Transverse colon (tissue), 4 donors: ENCODE results near the gene JPH3. TPM values are rescaled to one million over a fixed set of nuclear protein-coding genes. Genes with fewer than 3 reads are reported as not detected.

Experiments used
- DNase-seq: peaks from one replicate; pipeline ENCODE4 v3.0.0-alpha.2; 2019
- H3K27ac ChIP-seq, 4 donors: fragments of 200-600 bp; sonication (generic); 2 replicates each; pipeline ENCODE4 v1.5.1; 2016 to 2018; ENCODE audit warnings: inconsistent platforms in 4 of 4
- H3K27me3 ChIP-seq: fragments of 200-600 bp; sonication (generic); 2 replicates; pipeline ENCODE4 v1.5.1; 2017; ENCODE audit warnings: inconsistent platforms
- H3K36me3 ChIP-seq, 4 donors: fragments of 200-600 bp; sonication (generic); 2 replicates each; pipeline ENCODE4 v1.5.1; 2017 to 2019; ENCODE audit warnings: inconsistent platforms in 4 of 4
- H3K4me1 ChIP-seq, 4 donors: fragments of 200-600 bp; sonication (generic); 2 replicates each; pipeline ENCODE4 v1.5.1; 2017 to 2020; ENCODE audit warnings: inconsistent platforms in 4 of 4
- H3K4me3 ChIP-seq, 4 donors: fragments of 200-600 bp; sonication (generic); 1 replicate in 1 of 4; 2 replicates in 3 of 4; pipeline versions ENCODE4 v1.5.1 to v1.6.1; 2017 to 2019; ENCODE audit warnings: inconsistent platforms in 4 of 4
- H3K9me3 ChIP-seq, 2 donors: fragments of 200-600 bp; sonication (generic); 2 replicates each; pipeline ENCODE4 v1.5.1; 2017 to 2019; ENCODE audit warnings: inconsistent platforms in 2 of 2
- EP300 ChIP-seq: sonication (generic); formaldehyde crosslinking; IDR thresholded peaks from one replicate; pipeline ENCODE4 v1.6.1; 2017; ENCODE audit warnings: antibody characterized with exemption, low read depth
- POLR2A ChIP-seq: fragments of 450-650 bp; IDR thresholded peaks from one replicate; pipeline ENCODE4 v1.6.1; 2016; ENCODE audit warnings: antibody characterized with exemption, mild to moderate bottlenecking, moderate library complexity
- POLR2AphosphoS5 ChIP-seq, 3 donors: sonication (generic); formaldehyde crosslinking; IDR thresholded peaks; one replicate each; pipeline ENCODE4 v1.6.1; 2016; ENCODE audit warnings: antibody characterized with exemption in 3 of 3
- WGBS, 2 donors: methylation state at CpG; one replicate each; pipeline ENCODE4 v1.1.5; 2018; ENCODE audit warnings: low coverage in 1 of 2; 5-methylcytosine and 5-hydroxymethylcytosine counted together
- in situ Hi-C, 4 donors: fragments of 200-750 bp; cut with MboI; loops; one replicate each; pipeline versions ENCODE4 v1.15.0 to v1.15.1; 2017; ENCODE audit warnings: low sequenced_read_pairs in 3 of 4, low pct_ligation_motif_present in 1 of 4, low pct_unique_long_range_greater_than_20kb in 1 of 4
- intact Hi-C: fragments of 100-400 bp; cut with DNase I; formaldehyde crosslinking; loops from one replicate; pipeline ENCODE4 v1.15.1; 2023; ENCODE audit warnings: low total_unique reads
- total RNA-seq, 4 donors: library from RNA; depleted of rRNA; stranded (reverse); fragments of >200 nt; gene quantifications; one replicate each; pipeline ENCODE4 v1.1.0, GENCODE V29; 2016
- TF ChIP-seq, protein P1 (sequence below), 5 experiments: fragments of 200-600 bp in 3 of 5; fragments of 450-650 bp in 2 of 5; sonication (generic) in 3 of 5; IDR thresholded peaks; 1 replicate in 2 of 5; 2 replicates in 3 of 5; pipeline ENCODE4 v1.5.1; 2016 to 2017; ENCODE audit warnings: antibody characterized with exemption in 5 of 5, inconsistent platforms in 3 of 5, mild to moderate bottlenecking in 2 of 5, moderate library complexity in 1 of 5

The JPH3 gene
- total RNA-seq, 4 donors from 2014 or later: 0.32 to 5.2 (median 0.41) TPM; not detected in 1

DNA sequence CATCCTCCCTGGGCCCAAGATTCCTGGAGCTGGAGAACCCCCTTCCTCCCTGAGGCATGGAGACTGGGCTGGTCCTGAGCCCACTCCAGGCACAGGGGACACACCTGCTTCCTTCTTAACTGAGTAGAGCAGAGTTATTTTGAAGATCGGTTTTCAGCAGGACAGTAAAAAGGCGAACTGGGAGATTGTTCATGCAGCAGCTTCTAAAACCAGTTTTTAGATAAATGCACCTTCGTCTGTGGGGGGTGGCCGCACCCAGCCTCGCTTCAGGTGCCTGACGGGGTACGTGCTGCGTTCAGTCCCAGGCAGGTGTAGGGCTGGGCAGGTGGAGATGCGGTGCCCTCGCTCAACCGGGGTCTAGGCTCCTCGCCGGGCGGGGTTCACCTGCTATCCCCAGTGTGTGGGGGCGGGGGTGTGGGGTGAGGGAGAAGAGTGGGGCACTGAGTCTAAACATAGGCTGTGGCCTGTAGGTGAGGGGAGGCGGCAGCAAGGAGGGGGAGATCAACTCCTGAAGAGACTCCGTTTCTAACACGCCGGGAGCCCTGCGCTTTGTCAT lies 69.5 kb downstream of the JPH3 start:
- in situ Hi-C loops: no loop called here
- intact Hi-C loops: no loop called here
- no peak for DNase-seq
- no peaks in the 10 kb centered on the region for H3K36me3 ChIP-seq
- no peaks in the 10 kb centered on the region for H3K9me3 ChIP-seq
- no peak overlapping the region for H3K4me3 ChIP-seq
- peaks cover 7% of the 10 kb centered on the region for H3K27me3 ChIP-seq
- no peak for TF ChIP-seq EP300
- no peak for TF ChIP-seq POLR2AphosphoS5 (IDR thresholded peaks at IDR 0.05)
- no peak for TF ChIP-seq POLR2A
- TF ChIP-seq, protein P1, sequence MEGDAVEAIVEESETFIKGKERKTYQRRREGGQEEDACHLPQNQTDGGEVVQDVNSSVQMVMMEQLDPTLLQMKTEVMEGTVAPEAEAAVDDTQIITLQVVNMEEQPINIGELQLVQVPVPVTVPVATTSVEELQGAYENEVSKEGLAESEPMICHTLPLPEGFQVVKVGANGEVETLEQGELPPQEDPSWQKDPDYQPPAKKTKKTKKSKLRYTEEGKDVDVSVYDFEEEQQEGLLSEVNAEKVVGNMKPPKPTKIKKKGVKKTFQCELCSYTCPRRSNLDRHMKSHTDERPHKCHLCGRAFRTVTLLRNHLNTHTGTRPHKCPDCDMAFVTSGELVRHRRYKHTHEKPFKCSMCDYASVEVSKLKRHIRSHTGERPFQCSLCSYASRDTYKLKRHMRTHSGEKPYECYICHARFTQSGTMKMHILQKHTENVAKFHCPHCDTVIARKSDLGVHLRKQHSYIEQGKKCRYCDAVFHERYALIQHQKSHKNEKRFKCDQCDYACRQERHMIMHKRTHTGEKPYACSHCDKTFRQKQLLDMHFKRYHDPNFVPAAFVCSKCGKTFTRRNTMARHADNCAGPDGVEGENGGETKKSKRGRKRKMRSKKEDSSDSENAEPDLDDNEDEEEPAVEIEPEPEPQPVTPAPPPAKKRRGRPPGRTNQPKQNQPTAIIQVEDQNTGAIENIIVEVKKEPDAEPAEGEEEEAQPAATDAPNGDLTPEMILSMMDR (IDR thresholded peaks at IDR 0.05): no peak
- H3K4me1 ChIP-seq: no peaks in the 10 kb centered on the region
- no peak overlapping the region for H3K27ac ChIP-seq
- WGBS, 2 donors: 74 to 90% methylated on average over 2 to 13 of the region's 20 CpGs

DNA sequence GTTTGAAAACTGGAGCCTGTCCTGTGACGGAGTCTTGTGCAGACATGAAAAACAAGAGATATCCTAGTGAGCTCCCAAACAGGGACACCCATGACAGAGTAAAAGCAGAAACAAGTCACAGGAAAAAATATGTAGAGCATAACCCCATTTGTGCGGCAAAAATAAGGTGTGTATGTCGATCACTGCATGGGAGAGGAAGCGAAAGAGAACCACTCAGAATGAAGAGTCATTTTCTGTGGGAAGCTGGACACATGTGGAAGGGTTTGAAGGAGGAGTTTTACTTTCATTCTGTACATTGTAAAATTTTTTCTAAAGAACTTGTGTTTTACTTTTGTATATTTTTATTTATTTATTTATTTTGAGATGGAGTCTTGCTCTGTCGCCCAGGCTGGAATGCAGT lies 72.1 kb downstream of the JPH3 start:
- WGBS, 2 donors: 75 to 96% methylated on average over 3 to 5 of the region's 5 CpGs
- H3K4me3 ChIP-seq: no peak overlapping the region
- in situ Hi-C loops: no loop called here
- TF ChIP-seq POLR2AphosphoS5 (IDR thresholded peaks at IDR 0.05): no peak
- TF ChIP-seq EP300: no peak
- no peak for TF ChIP-seq POLR2A
- TF ChIP-seq, protein P1 (IDR thresholded peaks at IDR 0.05): no peak
- no peaks in the 10 kb centered on the region for H3K4me1 ChIP-seq
- no peaks in the 10 kb centered on the region for H3K36me3 ChIP-seq
- H3K27me3 ChIP-seq: peaks cover 7% of the 10 kb centered on the region
- intact Hi-C loops: no loop called here
- DNase-seq: no peak
- no peak overlapping the region for H3K27ac ChIP-seq
- H3K9me3 ChIP-seq: no peaks in the 10 kb centered on the region

DNA sequence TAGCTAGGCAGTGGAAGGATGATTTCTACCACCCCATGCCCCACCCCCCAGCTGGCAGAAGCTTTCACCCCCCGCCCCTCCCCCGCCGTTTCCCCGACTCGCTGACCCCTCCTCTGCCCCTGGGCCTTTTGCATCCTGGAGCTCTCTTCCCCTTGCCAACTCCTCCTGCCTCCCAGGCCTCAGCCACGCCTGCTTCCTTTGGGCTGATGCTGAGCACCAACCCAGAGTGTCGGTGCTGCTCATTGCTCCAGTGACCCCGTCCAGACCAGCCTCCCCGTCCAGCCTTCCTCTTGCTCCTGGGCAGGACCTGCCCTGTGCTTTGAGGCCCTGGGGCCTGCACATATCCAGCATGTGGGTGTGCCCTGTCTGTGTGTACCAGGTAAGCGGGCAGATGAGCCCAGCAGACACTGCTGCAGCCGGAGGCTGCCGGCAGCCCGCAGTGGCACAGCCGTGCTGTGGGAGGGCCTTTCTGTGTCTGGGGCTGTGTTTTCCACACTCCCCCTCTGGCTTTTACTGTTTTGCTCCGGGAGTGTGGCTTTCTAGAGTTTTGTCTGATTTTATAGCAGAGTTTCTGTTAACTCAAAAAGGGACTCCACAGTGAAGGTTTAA lies 72.9 kb downstream of the JPH3 start:
- TF ChIP-seq EP300 (no peak), POLR2AphosphoS5 (IDR thresholded peaks at IDR 0.05) (no peak), POLR2A (no peak)
- TF ChIP-seq, protein P1 (IDR thresholded peaks at IDR 0.05): no peak
- no peak overlapping the region for H3K27ac ChIP-seq
- WGBS, 2 donors: 30 to 43% methylated on average over 2 to 13 of the region's 15 CpGs
- peaks cover 9% of the 10 kb centered on the region for H3K27me3 ChIP-seq
- H3K9me3 ChIP-seq: no peaks in the 10 kb centered on the region
- H3K4me3 ChIP-seq: no peak overlapping the region
- in situ Hi-C loops: no loop called here
- intact Hi-C loops: no loop called here
- H3K4me1 ChIP-seq: no peaks in the 10 kb centered on the region
- no peak for DNase-seq
- H3K36me3 ChIP-seq: no peaks in the 10 kb centered on the region

DNA sequence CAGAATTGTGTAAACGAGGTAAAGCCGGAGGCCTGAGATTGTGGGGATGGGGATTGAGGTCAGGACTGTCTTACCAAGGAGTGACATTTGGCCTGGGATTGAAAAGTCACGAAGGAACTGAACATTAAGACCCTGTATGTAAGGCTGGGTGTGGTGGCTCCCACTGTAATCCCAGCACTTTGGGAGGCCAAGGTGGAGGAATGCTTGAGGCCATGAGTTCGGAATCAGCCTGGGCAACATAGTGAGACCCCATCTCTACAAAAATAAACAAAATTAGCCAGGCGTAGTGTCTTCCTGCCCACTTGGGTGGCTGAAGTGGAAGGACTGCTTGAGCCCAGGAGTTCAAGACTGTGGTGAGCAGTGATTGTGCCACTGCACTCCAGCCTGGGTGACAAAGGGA lies 75.5 kb downstream of the JPH3 start:
- TF ChIP-seq, protein P1 (IDR thresholded peaks at IDR 0.05): no peak
- TF ChIP-seq POLR2A: no peak
- TF ChIP-seq EP300: no peak
- TF ChIP-seq POLR2AphosphoS5 (IDR thresholded peaks at IDR 0.05): no peak

More for the DNA sequence above, 75.5 kb downstream of the JPH3 start:
- H3K36me3 ChIP-seq: no peaks in the 10 kb centered on the region
- in situ Hi-C loops: no loop called here
- H3K4me1 ChIP-seq: no peaks in the 10 kb centered on the region
- no peak for DNase-seq
- peaks cover 14% of the 10 kb centered on the region for H3K27me3 ChIP-seq
- H3K4me3 ChIP-seq: no peak overlapping the region
- 81 to 100% methylated on average over 2 to 5 of the region's 5 CpGs for WGBS, 2 donors
- H3K9me3 ChIP-seq: no peaks in the 10 kb centered on the region
- H3K27ac ChIP-seq: no peak overlapping the region
- intact Hi-C loops: no loop called here
